HL-60/S4 (cell line): Measurements from ENCODE around the gene AUTS2.

Experiments
- in situ Hi-C: fragments of 300-500 bp; cut with MboI; formaldehyde crosslinking; loops from 2 replicates; pipeline ENCODE4 v1.14.3; 2022; ENCODE audit warnings: low sequenced_read_pairs

Gene AUTS2

GRCh38 chr7:70097645-70098044 is 499.4 kb downstream of the AUTS2 start:
- in situ Hi-C loops = no loop called here

GRCh38 chr7:70098133-70098561 is 499.9 kb downstream of the AUTS2 start:
- in situ Hi-C loops = no loop called here

GRCh38 chr7:70098905-70099672 is 500.8 kb downstream of the AUTS2 start:
- in situ Hi-C loops = no loop called here

GRCh38 chr7:70104243-70104642 is 506.0 kb downstream of the AUTS2 start:
- in situ Hi-C loops = no loop called here

- in situ Hi-C loops = no loop called here
Measured at GRCh38 chr7:70113078-70113477, 514.8 kb downstream of the AUTS2 start.

- in situ Hi-C loops = no loop called here
Measured at GRCh38 chr7:70113536-70113935, 515.3 kb downstream of the AUTS2 start.

- in situ Hi-C loops = no loop called here
Measured at GRCh38 chr7:70114806-70115205, 516.5 kb downstream of the AUTS2 start.

- in situ Hi-C loops = no loop called here
Measured at GRCh38 chr7:70116244-70116643, 518.0 kb downstream of the AUTS2 start.

GRCh38 chr7:70116867-70117266 is 518.6 kb downstream of the AUTS2 start:
- in situ Hi-C loops = no loop called here

GRCh38 chr7:70120851-70121250 is 522.6 kb downstream of the AUTS2 start:
- in situ Hi-C loops = no loop called here

- in situ Hi-C loops = no loop called here
Measured at GRCh38 chr7:70131817-70132216, 533.5 kb downstream of the AUTS2 start.

- in situ Hi-C loops = no loop called here
Measured at GRCh38 chr7:70132226-70132851, 534.1 kb downstream of the AUTS2 start.

GRCh38 chr7:70132852-70133690 is 534.8 kb downstream of the AUTS2 start:
- in situ Hi-C loops = no loop called here

- in situ Hi-C loops = no loop called here
Measured at GRCh38 chr7:70134029-70134770, 535.9 kb downstream of the AUTS2 start.

GRCh38 chr7:70135656-70136055 is 537.4 kb downstream of the AUTS2 start:
- in situ Hi-C loops = no loop called here

- in situ Hi-C loops = no loop called here
Measured at GRCh38 chr7:70137126-70137525, 538.9 kb downstream of the AUTS2 start.

GRCh38 chr7:70142247-70142932 is 544.1 kb downstream of the AUTS2 start:
- in situ Hi-C loops = no loop called here

GRCh38 chr7:70143075-70144044 is 545.1 kb downstream of the AUTS2 start:
- in situ Hi-C loops = no loop called here

GRCh38 chr7:70148997-70149396 is 550.7 kb downstream of the AUTS2 start:
- in situ Hi-C loops = no loop called here
